ENCODE measurements around the gene DDAH1.
"Not testable (repeated sequence)": the region's sequence is repeated elsewhere in the genome, so short reads cannot be mapped to it uniquely, and the experiment has no call there.

The DDAH1 gene

DNA sequence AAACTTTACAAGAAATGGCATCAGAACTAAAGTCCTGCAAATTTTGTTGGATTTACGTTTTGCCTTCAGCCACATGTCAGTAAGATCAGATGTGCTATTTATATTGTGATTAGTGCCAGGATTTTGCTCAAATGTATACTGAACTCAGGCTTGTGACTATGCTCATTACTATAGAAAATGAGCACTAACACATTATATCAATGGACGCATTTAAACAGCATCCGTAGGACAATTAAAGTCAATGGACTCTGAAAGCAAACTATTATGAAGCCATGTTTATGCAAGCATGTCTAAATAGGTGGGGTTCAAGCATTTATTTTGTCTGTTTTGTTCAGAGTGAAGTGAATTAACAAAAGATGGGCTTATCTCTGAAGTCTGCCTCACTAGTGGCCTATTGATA, 20.6 kb upstream of the DDAH1 start:
- in situ Hi-C loops (cut with HindIII; ENCODE audit: low pct_unique_long_range_greater_than_20kb, low sequenced_read_pairs): no loop called here
- DNase-seq (ENCODE audit: low read depth in 1 of 2, low spot score in 1 of 2): no peak
- no peak for TF ChIP-seq JUND (IDR thresholded peaks at IDR 0.05; ENCODE audit: low read depth)

- DNase-seq (ENCODE audit: low read depth in 1 of 2, low spot score in 1 of 2): no peak
- TF ChIP-seq JUND (IDR thresholded peaks at IDR 0.05; ENCODE audit: low read depth): no peak
- in situ Hi-C loops (cut with HindIII; ENCODE audit: low pct_unique_long_range_greater_than_20kb, low sequenced_read_pairs): no loop called here
Measured at GRCh38 chr1:85484716-85485115, 19.8 kb upstream of the DDAH1 start.

- no peak for DNase-seq (ENCODE audit: low read depth in 1 of 2, low spot score in 1 of 2)
- no peak for TF ChIP-seq JUND (IDR thresholded peaks at IDR 0.05; ENCODE audit: low read depth)
- in situ Hi-C loops (cut with HindIII; ENCODE audit: low pct_unique_long_range_greater_than_20kb, low sequenced_read_pairs): no loop called here
Measured at GRCh38 chr1:85484264-85484663, 19.3 kb upstream of the DDAH1 start.

- TF ChIP-seq JUND (IDR thresholded peaks at IDR 0.05; ENCODE audit: low read depth): no peak
- DNase-seq (ENCODE audit: low read depth in 1 of 2, low spot score in 1 of 2): no peak
- in situ Hi-C loops (cut with HindIII; ENCODE audit: low pct_unique_long_range_greater_than_20kb, low sequenced_read_pairs): no loop called here
Measured at GRCh38 chr1:85481688-85482087, 16.7 kb upstream of the DDAH1 start.

- in situ Hi-C loops (cut with HindIII; ENCODE audit: low pct_unique_long_range_greater_than_20kb, low sequenced_read_pairs): no loop called here
- no peak for DNase-seq (ENCODE audit: low read depth in 1 of 2, low spot score in 1 of 2)
- no peak for TF ChIP-seq JUND (IDR thresholded peaks at IDR 0.05; ENCODE audit: low read depth)
Measured at GRCh38 chr1:85480566-85480965, 15.6 kb upstream of the DDAH1 start.

- in situ Hi-C loops (cut with HindIII; ENCODE audit: low pct_unique_long_range_greater_than_20kb, low sequenced_read_pairs): no loop called here
- no peak for TF ChIP-seq JUND (IDR thresholded peaks at IDR 0.05; ENCODE audit: low read depth)
- no peak for DNase-seq (ENCODE audit: low read depth in 1 of 2, low spot score in 1 of 2)
Measured at GRCh38 chr1:85479491-85479890, 14.5 kb upstream of the DDAH1 start.

DNA sequence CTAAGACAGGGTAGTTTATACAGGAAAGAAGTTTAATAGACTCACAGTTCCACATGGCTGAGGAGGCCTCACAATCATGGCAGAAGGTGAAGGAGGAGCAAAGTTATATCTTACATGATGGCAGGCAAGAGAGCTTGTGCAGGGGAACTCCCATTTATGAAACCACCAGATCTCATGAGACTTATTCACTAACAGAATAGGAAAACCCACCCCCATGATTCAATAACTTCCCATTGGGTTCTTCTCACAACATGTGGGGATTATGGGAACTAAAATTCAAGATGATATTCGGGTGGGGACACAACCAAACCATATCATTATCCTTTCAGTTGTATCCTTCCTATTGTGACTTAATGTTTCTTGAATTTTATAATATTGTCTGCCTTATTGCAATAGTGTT, 13.4 kb upstream of the DDAH1 start:
- in situ Hi-C loops (cut with HindIII; ENCODE audit: low pct_unique_long_range_greater_than_20kb, low sequenced_read_pairs): no loop called here
- no peak for TF ChIP-seq JUND (IDR thresholded peaks at IDR 0.05; ENCODE audit: low read depth)

DNA sequence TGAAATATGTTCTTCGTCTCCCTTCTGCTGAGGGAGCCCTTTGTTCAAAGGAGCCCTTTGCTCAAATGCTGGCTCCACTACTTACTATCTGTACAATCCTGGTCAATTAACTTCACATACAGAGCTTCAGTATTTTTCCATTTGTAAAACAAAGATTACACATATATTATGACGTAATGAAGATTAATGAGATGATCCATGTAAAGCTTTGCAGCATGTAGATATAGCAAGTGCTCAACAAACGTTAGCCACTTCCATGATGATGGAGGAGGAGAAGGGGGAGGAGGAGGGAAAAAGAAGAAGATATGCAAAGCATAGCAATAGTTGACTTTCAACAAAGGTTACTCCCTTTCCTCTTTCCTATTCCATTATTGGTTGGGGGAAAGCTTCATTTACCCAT, 10.1 kb upstream of the DDAH1 start:
- in situ Hi-C loops (cut with HindIII; ENCODE audit: low pct_unique_long_range_greater_than_20kb, low sequenced_read_pairs): no loop called here
- no peak for DNase-seq (ENCODE audit: low read depth in 1 of 2, low spot score in 1 of 2)
- TF ChIP-seq JUND (IDR thresholded peaks at IDR 0.05; ENCODE audit: low read depth): no peak

More for the DNA sequence above, 13.4 kb upstream of the DDAH1 start:
- DNase-seq (ENCODE audit: low read depth in 1 of 2, low spot score in 1 of 2): no peak

- in situ Hi-C loops (cut with HindIII; ENCODE audit: low pct_unique_long_range_greater_than_20kb, low sequenced_read_pairs): no loop called here
- no peak for DNase-seq (ENCODE audit: low read depth in 1 of 2, low spot score in 1 of 2)
- no peak for TF ChIP-seq JUND (IDR thresholded peaks at IDR 0.05; ENCODE audit: low read depth)
Measured at GRCh38 chr1:85473390-85473789, 8.4 kb upstream of the DDAH1 start.

DNA sequence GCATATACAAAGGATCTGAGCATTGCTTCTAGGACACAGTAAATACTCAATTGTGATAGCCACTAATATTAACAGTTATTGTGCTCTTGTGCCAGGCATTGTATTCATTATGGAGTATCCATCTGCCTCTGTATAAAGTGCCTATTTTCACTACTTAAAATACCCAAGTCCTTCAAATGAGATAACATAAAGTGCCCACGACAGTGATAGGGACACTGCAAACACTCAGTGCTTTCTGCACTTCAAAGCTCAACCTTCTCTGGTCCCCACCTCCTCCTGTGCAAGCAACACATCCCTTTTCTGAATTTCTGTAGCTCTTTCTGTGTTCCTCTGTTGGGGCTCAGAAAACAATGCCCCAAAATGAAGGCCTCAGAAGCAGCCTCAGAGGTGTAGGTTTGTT, 6.6 kb upstream of the DDAH1 start:
- TF ChIP-seq JUND (IDR thresholded peaks at IDR 0.05; ENCODE audit: low read depth): no peak
- in situ Hi-C loops (cut with HindIII; ENCODE audit: low pct_unique_long_range_greater_than_20kb, low sequenced_read_pairs): no loop called here
- DNase-seq (ENCODE audit: low read depth in 1 of 2, low spot score in 1 of 2): no peak

- DNase-seq (ENCODE audit: low read depth in 1 of 2, low spot score in 1 of 2); in situ Hi-C loops (cut with HindIII; ENCODE audit: low pct_unique_long_range_greater_than_20kb, low sequenced_read_pairs): not testable (repeated sequence)
Measured at GRCh38 chr1:85470130-85470529, 5.2 kb upstream of the DDAH1 start.

GRCh38 chr1:85467929-85468540, 3.1 kb upstream of the DDAH1 start:
- in situ Hi-C loops (cut with HindIII; ENCODE audit: low pct_unique_long_range_greater_than_20kb, low sequenced_read_pairs): no loop called here
- no peak for DNase-seq (ENCODE audit: low read depth in 1 of 2, low spot score in 1 of 2)
- TF ChIP-seq JUND (IDR thresholded peaks at IDR 0.05; ENCODE audit: low read depth): no peak

DNA sequence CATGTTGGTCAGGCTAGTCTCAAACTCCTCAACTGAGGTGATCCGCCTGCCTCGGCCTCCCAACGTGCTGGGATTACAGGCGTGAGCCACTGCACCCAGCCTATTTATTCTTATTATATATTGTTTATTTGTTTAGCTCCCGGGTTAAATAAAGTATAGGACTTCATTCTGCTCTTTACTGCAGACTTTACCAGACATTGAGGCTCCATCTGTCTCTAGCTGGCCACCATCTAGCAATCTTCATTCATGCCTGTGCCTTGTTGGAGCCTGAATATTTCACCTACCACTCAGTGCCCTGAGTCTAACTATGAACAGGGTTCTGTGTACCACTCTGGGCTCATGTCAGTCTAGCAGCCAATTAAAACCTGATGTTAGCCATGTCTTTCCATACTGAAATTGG, 2.1 kb upstream of the DDAH1 start:
- TF ChIP-seq JUND (IDR thresholded peaks at IDR 0.05; ENCODE audit: low read depth): no peak
- no peak for DNase-seq (ENCODE audit: low read depth in 1 of 2, low spot score in 1 of 2)
- in situ Hi-C loops (cut with HindIII; ENCODE audit: low pct_unique_long_range_greater_than_20kb, low sequenced_read_pairs): no loop called here

GRCh38 chr1:85465786-85466134, 801 bp upstream of the DDAH1 start:
- DNase-seq (ENCODE audit: low read depth in 1 of 2, low spot score in 1 of 2): no peak
- TF ChIP-seq JUND (IDR thresholded peaks at IDR 0.05; ENCODE audit: low read depth): no peak
- in situ Hi-C loops (cut with HindIII; ENCODE audit: low pct_unique_long_range_greater_than_20kb, low sequenced_read_pairs): no loop called here
